Nephron (organoid): Measurements from ENCODE around the gene RHOBTB1.

Source experiments
- H3K27ac Mint-ChIP-seq, 3 experiments: 2 replicates each; pipeline ENCODE4 v1.8.0; 2020; ENCODE audit warnings: mixed read lengths in 3 of 3, mild to moderate bottlenecking in 2 of 3, moderate library complexity in 1 of 3
- H3K27me3 Mint-ChIP-seq: 2 replicates; pipeline ENCODE4 v1.8.0; 2021; ENCODE audit warnings: low read depth, mild to moderate bottlenecking, moderate library complexity, mixed read lengths
- H3K36me3 Mint-ChIP-seq: 2 replicates; pipeline ENCODE4 v1.8.0; 2020; ENCODE audit warnings: low read depth, mixed read lengths
- H3K4me1 Mint-ChIP-seq: 2 replicates; pipeline ENCODE4 v1.8.0; 2020; ENCODE audit warnings: mixed read lengths
- H3K4me3 Mint-ChIP-seq, 3 experiments: 2 replicates each; pipeline ENCODE4 v1.8.0; 2020; ENCODE audit warnings: mild to moderate bottlenecking in 3 of 3, mixed read lengths in 3 of 3, moderate library complexity in 2 of 3
- H3K9me3 Mint-ChIP-seq: 2 replicates; pipeline ENCODE4 v1.8.0; 2020; ENCODE audit warnings: mixed read lengths
- CTCF ChIP-seq, 3 experiments: fragments of 200-600 bp; sonication (generic); IDR thresholded peaks; one replicate each; pipeline ENCODE4 v1.5.0; 2021; ENCODE audit warnings: antibody characterized with exemption in 3 of 3; ENCODE audit not compliant: unreplicated experiment in 3 of 3

The RHOBTB1 gene

GRCh38 chr10:60893231-60893630 is 50.8 kb downstream of the RHOBTB1 start:
- no peaks in the 10 kb centered on the region for H3K27me3 Mint-ChIP-seq
- no peak overlapping the region for H3K4me3 Mint-ChIP-seq
- peaks cover 36% of the 10 kb centered on the region for H3K4me1 Mint-ChIP-seq
- H3K27ac Mint-ChIP-seq, result peak overlapping the region in 2 of 3 experiments; percentile 22 to 59
- H3K36me3 Mint-ChIP-seq, result peaks cover 55% of the 10 kb centered on the region
- no peak for TF ChIP-seq CTCF (IDR thresholded peaks at IDR 0.05; ENCODE audit: unreplicated experiment in 3 of 3)
- H3K9me3 Mint-ChIP-seq, result no peaks in the 10 kb centered on the region

GRCh38 chr10:60892571-60892970 is 51.4 kb downstream of the RHOBTB1 start:
- Mint-ChIP-seq H3K4me3 (no peak overlapping the region), H3K27ac (no peak overlapping the region)

GRCh38 chr10:60890811-60891210 is 53.2 kb downstream of the RHOBTB1 start:
- no peak overlapping the region for H3K4me3 Mint-ChIP-seq
- no peaks in the 10 kb centered on the region for H3K9me3 Mint-ChIP-seq
- no peak overlapping the region for H3K27ac Mint-ChIP-seq
- peaks cover 65% of the 10 kb centered on the region for H3K36me3 Mint-ChIP-seq
- peaks cover 17% of the 10 kb centered on the region for H3K4me1 Mint-ChIP-seq
- no peak for TF ChIP-seq CTCF (IDR thresholded peaks at IDR 0.05; ENCODE audit: unreplicated experiment in 3 of 3)
- H3K27me3 Mint-ChIP-seq, result no peaks in the 10 kb centered on the region

More at GRCh38 chr10:60892571-60892970, 51.4 kb downstream of the RHOBTB1 start:
- Mint-ChIP-seq H3K4me1 (peaks cover 32% of the 10 kb centered on the region), H3K9me3 (no peaks in the 10 kb centered on the region), H3K27me3 (no peaks in the 10 kb centered on the region), H3K36me3 (peaks cover 56% of the 10 kb centered on the region)
- no peak for TF ChIP-seq CTCF (IDR thresholded peaks at IDR 0.05; ENCODE audit: unreplicated experiment in 3 of 3)

- peak in 2 of 3 experiments; percentile 15 to 35 for TF ChIP-seq CTCF (IDR thresholded peaks at IDR 0.05; ENCODE audit: unreplicated experiment in 3 of 3)
- Mint-ChIP-seq H3K9me3 (no peaks in the 10 kb centered on the region), H3K27ac (no peak overlapping the region), H3K27me3 (no peaks in the 10 kb centered on the region), H3K4me1 (no peaks in the 10 kb centered on the region), H3K36me3 (peaks cover 80% of the 10 kb centered on the region), H3K4me3 (no peak overlapping the region)
These were observed 60.8 kb downstream of the RHOBTB1 start for GRCh38 chr10:60883187-60883586.

GRCh38 chr10:60878224-60878623 is 65.8 kb downstream of the RHOBTB1 start:
- Mint-ChIP-seq H3K4me3 (no peak overlapping the region), H3K36me3 (peaks cover 69% of the 10 kb centered on the region), H3K27ac (no peak overlapping the region), H3K4me1 (no peaks in the 10 kb centered on the region), H3K9me3 (no peaks in the 10 kb centered on the region), H3K27me3 (no peaks in the 10 kb centered on the region)
- TF ChIP-seq CTCF (IDR thresholded peaks at IDR 0.05; ENCODE audit: unreplicated experiment in 3 of 3), result no peak

GRCh38 chr10:60877777-60878120 is 66.2 kb downstream of the RHOBTB1 start:
- no peak for TF ChIP-seq CTCF (IDR thresholded peaks at IDR 0.05; ENCODE audit: unreplicated experiment in 3 of 3)
- H3K27me3 Mint-ChIP-seq, result no peaks in the 10 kb centered on the region
- no peaks in the 10 kb centered on the region for H3K9me3 Mint-ChIP-seq
- no peak overlapping the region for H3K4me3 Mint-ChIP-seq
- no peaks in the 10 kb centered on the region for H3K4me1 Mint-ChIP-seq
- peaks cover 69% of the 10 kb centered on the region for H3K36me3 Mint-ChIP-seq
- no peak overlapping the region for H3K27ac Mint-ChIP-seq
